Osteocyte (in vitro differentiated cells): ENCODE results near the gene FBLN2. TPM values are rescaled to one million over a fixed set of nuclear protein-coding genes. Genes with fewer than 3 reads are reported as not detected.

Experiments used
- DNase-seq: peaks from one replicate; pipeline ENCODE4 v3.0.0; 2021; ENCODE audit warnings: mixed read lengths; ENCODE audit not compliant: unreplicated experiment; ENCODE audit errors: extremely low spot score
- H3K27ac Mint-ChIP-seq: one replicate; pipeline ENCODE4 v1.8.0; 2021; ENCODE audit warnings: mild to moderate bottlenecking, mixed read lengths; ENCODE audit not compliant: unreplicated experiment
- H3K27me3 Mint-ChIP-seq: one replicate; pipeline ENCODE4 v1.8.0; 2021; ENCODE audit warnings: mixed read lengths; ENCODE audit not compliant: unreplicated experiment
- H3K36me3 Mint-ChIP-seq: one replicate; pipeline ENCODE4 v1.8.0; 2021; ENCODE audit warnings: mixed read lengths; ENCODE audit not compliant: unreplicated experiment
- H3K4me1 Mint-ChIP-seq: one replicate; pipeline ENCODE4 v1.8.0; 2021; ENCODE audit warnings: mixed read lengths; ENCODE audit not compliant: unreplicated experiment
- H3K4me3 Mint-ChIP-seq: one replicate; pipeline ENCODE4 v1.8.0; 2021; ENCODE audit warnings: mild to moderate bottlenecking, moderate library complexity, mixed read lengths; ENCODE audit not compliant: unreplicated experiment
- H3K9me3 Mint-ChIP-seq: one replicate; pipeline ENCODE4 v1.8.0; 2021; ENCODE audit warnings: mixed read lengths; ENCODE audit not compliant: unreplicated experiment
- total RNA-seq: library from RNA; stranded (reverse); gene quantifications from 2 replicates; pipeline ENCODE4 v1.2.1, GENCODE V29; 2021
- TF ChIP-seq, protein P1 (sequence below): fragments of 200-600 bp; sonication (generic); IDR thresholded peaks from 2 replicates; pipeline ENCODE4 v1.5.0; 2021; ENCODE audit warnings: antibody characterized with exemption, mild to moderate bottlenecking, moderate library complexity

The FBLN2 gene
- total RNA-seq, 1 donor from 2014 or later = 215 TPM

DNA sequence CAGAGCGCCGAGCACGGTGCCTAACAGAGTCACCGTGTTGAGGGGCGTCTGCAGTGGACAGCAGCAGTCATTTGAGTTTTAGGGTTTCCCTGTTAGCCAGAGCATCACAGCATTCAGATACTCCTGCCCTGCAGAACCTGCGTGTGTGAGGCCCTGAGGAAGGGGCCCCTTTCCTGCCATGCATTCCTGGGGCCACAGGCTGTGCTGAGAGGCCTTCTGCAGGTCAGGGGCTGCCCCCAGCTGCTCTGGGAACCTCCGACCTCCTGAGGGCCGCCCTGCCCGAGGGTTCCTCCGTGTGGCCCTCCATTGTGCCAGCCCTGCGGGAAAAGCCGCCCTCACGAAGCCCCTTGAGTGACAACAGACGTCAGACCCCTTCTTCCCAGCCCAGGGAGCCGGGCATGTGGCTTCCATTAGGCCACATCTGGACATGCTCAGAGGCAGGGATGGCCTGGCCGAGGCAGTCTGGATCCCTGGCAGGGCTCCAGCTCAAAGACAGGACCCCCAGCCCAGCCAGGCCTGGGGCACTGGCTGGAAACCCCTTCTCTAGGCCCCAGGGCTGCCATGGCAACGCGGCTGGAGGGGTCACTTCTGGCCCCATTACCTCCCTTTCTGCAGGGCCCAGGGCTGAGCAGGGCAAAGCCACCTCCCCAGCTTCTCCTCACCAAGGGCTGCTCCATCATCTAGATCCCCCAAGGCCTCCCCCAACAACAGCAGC is 25.3 kb downstream of the FBLN2 start:
- H3K27ac Mint-ChIP-seq = no peak overlapping the region
- no peak overlapping the region for H3K4me3 Mint-ChIP-seq
- TF ChIP-seq, protein P1, sequence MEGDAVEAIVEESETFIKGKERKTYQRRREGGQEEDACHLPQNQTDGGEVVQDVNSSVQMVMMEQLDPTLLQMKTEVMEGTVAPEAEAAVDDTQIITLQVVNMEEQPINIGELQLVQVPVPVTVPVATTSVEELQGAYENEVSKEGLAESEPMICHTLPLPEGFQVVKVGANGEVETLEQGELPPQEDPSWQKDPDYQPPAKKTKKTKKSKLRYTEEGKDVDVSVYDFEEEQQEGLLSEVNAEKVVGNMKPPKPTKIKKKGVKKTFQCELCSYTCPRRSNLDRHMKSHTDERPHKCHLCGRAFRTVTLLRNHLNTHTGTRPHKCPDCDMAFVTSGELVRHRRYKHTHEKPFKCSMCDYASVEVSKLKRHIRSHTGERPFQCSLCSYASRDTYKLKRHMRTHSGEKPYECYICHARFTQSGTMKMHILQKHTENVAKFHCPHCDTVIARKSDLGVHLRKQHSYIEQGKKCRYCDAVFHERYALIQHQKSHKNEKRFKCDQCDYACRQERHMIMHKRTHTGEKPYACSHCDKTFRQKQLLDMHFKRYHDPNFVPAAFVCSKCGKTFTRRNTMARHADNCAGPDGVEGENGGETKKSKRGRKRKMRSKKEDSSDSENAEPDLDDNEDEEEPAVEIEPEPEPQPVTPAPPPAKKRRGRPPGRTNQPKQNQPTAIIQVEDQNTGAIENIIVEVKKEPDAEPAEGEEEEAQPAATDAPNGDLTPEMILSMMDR = no peak
- H3K36me3 Mint-ChIP-seq = peaks cover 3% of the 10 kb centered on the region
- H3K9me3 Mint-ChIP-seq = no peaks in the 10 kb centered on the region
- H3K4me1 Mint-ChIP-seq = peaks cover 38% of the 10 kb centered on the region
- no peaks in the 10 kb centered on the region for H3K27me3 Mint-ChIP-seq
- DNase-seq = no peak

DNA sequence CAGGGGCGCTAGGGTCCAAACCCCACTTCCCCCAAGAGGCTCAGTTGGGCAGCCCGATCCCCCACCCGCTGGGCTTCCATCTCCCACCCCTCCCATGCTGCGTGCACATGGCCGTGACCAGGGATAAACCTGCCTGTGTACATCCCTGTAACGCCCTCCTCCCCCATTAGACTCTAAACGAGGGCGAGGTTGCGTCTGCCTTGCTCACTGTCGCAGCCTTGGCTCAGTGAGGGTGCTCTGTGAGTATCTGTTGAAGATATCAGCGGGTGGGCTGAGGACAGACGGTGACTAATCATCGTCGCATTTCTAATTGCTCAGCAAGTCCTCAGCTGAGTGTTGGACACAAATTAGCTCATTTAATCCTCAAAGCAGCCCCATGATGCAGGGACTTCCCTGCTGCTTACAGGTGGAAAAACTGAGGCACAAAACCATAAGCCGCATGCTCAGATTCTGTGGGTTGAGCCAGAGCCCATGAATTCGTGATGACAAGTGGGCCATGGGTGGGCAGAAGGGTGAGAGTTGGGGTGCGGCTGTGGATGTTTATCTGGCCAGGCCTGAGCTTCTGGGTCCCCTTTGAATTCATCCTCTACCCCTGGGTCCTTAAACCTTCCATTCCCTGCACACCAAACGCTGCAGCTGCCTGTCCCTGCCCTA is 26.0 kb downstream of the FBLN2 start:
- no peaks in the 10 kb centered on the region for H3K9me3 Mint-ChIP-seq
- H3K27me3 Mint-ChIP-seq = no peaks in the 10 kb centered on the region
- H3K4me3 Mint-ChIP-seq = peak overlapping the region; percentile 6
- no peak for DNase-seq
- peaks cover 3% of the 10 kb centered on the region for H3K36me3 Mint-ChIP-seq
- peaks cover 32% of the 10 kb centered on the region for H3K4me1 Mint-ChIP-seq
- H3K27ac Mint-ChIP-seq = peak overlapping the region; percentile 54
- TF ChIP-seq, protein P1 = no peak

DNA sequence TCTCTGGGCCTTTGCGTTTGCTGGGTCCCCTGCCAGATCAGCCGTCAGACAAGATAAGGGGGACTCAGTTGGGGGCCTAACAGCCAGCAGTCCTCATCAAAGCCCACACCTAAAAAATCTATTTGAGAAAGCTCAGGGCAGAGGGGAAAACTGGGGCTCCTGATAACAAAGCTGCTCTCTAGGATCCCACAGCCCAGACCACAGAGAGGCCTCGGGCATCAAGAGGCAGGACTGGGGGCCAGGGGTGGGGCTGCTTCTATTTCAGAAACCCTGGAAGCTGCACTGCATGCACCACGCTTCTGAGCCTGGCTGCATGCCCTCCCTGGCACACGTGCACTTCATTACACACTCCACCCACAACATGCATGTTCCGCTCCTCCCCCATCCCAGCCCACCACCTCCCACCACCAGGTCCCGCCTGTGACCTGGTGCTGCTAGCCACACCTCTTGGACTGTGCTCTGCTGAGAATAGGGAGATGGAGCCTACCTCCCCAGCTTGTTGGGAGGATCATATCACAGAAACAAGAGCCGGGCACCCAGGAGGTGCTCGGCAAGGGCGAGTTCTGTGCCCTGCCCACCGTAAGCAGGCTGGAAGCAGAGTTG is 26.6 kb downstream of the FBLN2 start:
- Mint-ChIP-seq H3K27ac (peak overlapping the region; percentile 54), H3K36me3 (peaks cover 5% of the 10 kb centered on the region), H3K27me3 (no peaks in the 10 kb centered on the region), H3K4me3 (no peak overlapping the region), H3K9me3 (no peaks in the 10 kb centered on the region), H3K4me1 (peaks cover 30% of the 10 kb centered on the region)
- no peak for DNase-seq
- TF ChIP-seq, protein P1 = no peak

DNA sequence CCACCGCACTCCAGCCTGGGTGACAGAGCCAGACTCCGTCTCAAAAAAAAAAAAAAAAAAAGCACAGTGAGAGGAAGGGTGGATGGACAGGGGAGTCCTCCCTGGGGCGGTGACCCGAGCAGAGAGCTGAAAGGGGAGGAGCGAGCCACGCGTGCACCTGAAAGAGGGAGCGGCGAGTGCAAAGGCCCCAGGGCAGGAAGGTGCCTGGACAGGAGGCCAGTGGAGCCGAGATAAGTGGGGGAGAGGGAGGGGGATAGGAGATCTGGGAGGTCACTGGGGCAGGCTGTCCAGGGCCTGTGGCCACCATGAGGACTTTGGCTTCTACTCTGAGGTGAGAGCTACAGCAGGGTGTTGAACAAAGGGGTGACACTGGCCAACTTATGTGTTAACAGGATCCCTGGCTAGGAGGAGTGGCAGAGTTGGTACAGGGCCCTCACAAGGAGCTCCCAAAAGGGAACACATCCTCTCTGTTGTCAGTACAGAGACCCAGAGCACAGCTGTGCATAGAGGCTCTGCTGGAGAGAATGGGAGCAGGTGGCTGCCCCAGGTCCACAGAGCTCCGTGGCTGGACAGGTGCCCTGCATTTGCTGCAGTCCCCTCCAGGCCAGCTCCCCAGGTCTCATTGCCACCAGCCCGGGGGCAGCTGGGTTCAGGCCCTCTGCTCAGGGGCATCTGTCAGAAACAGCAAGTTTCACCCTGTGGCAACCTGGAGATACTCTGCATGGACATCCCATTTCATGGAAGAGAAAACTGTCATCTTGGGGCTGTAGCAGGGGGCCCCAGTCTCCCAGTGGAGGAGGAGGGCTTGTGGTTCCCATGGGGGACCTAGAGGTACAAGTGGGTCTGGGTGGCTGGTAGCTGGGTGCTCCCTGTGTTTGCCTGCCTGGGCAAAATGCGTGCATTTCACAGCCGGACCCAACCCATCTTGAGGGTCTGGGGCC is 28.5 kb downstream of the FBLN2 start:
- Mint-ChIP-seq H3K9me3 (no peaks in the 10 kb centered on the region), H3K36me3 (peaks cover 8% of the 10 kb centered on the region)
- DNase-seq = no peak

More for the DNA sequence above, 28.5 kb downstream of the FBLN2 start:
- Mint-ChIP-seq H3K27ac (no peak overlapping the region), H3K4me3 (no peak overlapping the region), H3K4me1 (peaks cover 33% of the 10 kb centered on the region), H3K27me3 (no peaks in the 10 kb centered on the region)
- TF ChIP-seq, protein P1 = no peak
